Neuron (in vitro differentiated cells): ENCODE results near the gene IGSF5.

Experiments used
- H2AFZ ChIP-seq: one replicate; pipeline ENCODE4 v1.6.1; 2013; ENCODE audit warnings: low read depth, mild to moderate bottlenecking, inconsistent platforms, low read length, moderate library complexity
- H3K27me3 ChIP-seq: one replicate; pipeline ENCODE4 v1.6.1; 2013; ENCODE audit warnings: low read length; ENCODE audit not compliant: insufficient read depth
- H3K36me3 ChIP-seq: one replicate; pipeline ENCODE4 v1.6.1; 2013; ENCODE audit warnings: low read length; ENCODE audit not compliant: insufficient read depth
- H3K4me1 ChIP-seq: one replicate; pipeline ENCODE4 v1.6.1; 2013; ENCODE audit warnings: low read length; ENCODE audit not compliant: insufficient read depth
- H3K4me3 ChIP-seq: 2 replicates; pipeline ENCODE4 v1.5.1; 2013; ENCODE audit warnings: mild to moderate bottlenecking, low read length, moderate library complexity
- H3K9me3 ChIP-seq: one replicate; pipeline ENCODE4 v1.6.1; 2013; ENCODE audit warnings: low read length

The IGSF5 gene

DNA sequence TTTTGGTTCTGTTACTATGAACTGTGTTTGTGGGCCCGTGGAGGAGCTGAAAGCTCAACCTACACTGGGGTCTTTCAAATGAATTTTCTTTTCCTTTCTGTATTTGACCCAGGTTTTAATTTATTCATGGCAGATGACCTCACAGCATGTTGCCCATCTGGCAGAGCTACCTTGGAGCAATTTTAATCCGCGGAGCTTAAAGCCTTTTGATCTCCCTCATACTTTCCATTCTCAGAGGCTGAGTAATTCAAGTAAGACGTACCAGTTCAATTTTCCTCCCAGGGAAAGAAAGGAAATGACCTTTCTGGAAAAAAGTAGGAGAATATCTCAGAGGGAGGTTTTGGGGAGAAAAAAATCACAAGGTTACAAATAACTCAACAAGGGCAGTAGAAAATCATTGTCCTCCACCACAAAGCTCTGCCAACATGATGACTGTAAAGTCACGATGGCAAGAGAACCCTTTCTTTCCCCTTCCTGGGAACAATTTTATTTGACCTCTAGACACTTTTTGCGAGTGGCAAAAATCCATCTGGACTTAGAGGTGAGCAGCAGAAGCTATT lies 100.7 kb downstream of the IGSF5 start:
- H2AFZ ChIP-seq = no peak overlapping the region
- H3K27me3 ChIP-seq = peaks cover under 1% of the 10 kb centered on the region
- no peak overlapping the region for H3K4me3 ChIP-seq
- H3K36me3 ChIP-seq = no peaks in the 10 kb centered on the region
- no peaks in the 10 kb centered on the region for H3K9me3 ChIP-seq
- H3K4me1 ChIP-seq = peaks cover 10% of the 10 kb centered on the region

DNA sequence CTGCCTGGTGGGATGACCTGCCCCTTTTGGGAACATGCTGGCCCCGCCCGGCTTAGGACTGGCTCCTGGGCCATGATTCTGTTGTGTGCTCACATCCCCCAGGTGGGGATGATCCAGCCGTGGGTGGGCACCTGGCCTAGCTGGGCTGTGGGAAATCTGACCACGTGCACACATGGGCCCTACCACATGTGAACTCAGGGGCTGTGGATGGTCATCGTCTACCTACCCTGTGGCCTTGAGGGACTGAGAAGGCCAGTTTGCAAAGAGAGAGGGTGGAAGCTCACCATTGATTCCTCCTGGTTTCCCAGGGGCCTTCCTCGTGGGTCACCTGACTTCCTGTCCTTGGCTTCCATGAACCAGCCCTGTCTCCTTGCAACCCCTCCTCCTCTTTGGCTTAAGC lies 102.9 kb downstream of the IGSF5 start:
- H3K4me3 ChIP-seq = no peak overlapping the region
- H3K36me3 ChIP-seq = no peaks in the 10 kb centered on the region
- peaks cover 10% of the 10 kb centered on the region for H3K4me1 ChIP-seq
- H2AFZ ChIP-seq = no peak overlapping the region
- H3K27me3 ChIP-seq = no peaks in the 10 kb centered on the region
- no peaks in the 10 kb centered on the region for H3K9me3 ChIP-seq

DNA sequence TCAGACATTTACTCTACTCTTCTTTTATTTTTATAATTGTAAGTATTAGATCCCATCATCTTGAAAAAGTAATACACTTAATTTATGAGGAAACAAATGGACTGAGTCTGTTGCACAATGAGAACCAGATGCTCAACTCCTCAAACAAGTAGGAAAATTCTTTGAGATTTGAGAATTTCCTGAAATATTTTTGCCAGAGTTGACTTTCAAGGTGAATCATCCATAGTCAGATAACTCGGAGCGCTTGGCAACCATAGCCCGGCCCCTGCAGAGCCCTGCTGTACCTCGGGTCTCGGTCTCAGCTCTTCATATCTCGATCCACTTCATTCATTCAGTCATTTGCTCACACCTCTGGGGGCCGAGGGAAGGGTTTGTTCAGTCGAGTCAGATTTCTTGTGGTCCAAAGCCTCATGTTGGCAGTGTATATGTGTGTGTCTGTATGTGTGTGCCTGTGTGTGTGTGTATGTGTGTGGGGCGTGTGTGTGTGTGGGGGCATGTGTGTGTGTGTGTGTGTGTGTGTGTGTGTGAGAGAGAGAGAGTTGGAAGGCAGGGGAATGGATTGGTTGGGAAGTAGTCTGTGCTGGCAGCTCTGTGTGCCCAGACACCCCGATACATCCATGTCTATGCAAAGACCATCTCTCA lies 104.2 kb downstream of the IGSF5 start:
- Histone ChIP-seq H3K4me3 (no peak overlapping the region), H3K27me3 (no peaks in the 10 kb centered on the region), H2AFZ (no peak overlapping the region), H3K9me3 (no peaks in the 10 kb centered on the region), H3K4me1 (peaks cover 10% of the 10 kb centered on the region), H3K36me3 (no peaks in the 10 kb centered on the region)

DNA sequence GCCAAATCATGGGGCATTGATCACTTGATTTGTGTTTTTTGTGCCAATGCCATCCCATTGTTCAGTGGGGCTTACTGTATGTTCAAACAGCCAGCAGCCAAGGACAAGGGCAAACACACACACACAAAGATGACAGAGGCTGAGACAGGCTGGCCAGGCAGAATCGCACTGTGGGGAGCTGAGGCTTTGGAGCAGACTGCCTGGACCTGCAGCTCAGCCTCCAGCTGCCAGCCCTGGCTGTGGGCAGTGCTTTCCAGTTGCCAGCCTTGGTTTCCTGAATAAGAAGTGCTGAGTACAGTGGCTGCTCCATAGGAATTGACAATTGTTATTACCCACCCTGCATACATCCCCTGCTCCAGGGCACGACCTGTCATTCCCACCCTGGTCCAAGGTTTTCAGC lies 105.3 kb downstream of the IGSF5 start:
- Histone ChIP-seq H3K27me3 (no peaks in the 10 kb centered on the region), H3K36me3 (no peaks in the 10 kb centered on the region), H3K4me3 (no peak overlapping the region), H3K4me1 (peaks cover 8% of the 10 kb centered on the region), H2AFZ (no peak overlapping the region), H3K9me3 (no peaks in the 10 kb centered on the region)

DNA sequence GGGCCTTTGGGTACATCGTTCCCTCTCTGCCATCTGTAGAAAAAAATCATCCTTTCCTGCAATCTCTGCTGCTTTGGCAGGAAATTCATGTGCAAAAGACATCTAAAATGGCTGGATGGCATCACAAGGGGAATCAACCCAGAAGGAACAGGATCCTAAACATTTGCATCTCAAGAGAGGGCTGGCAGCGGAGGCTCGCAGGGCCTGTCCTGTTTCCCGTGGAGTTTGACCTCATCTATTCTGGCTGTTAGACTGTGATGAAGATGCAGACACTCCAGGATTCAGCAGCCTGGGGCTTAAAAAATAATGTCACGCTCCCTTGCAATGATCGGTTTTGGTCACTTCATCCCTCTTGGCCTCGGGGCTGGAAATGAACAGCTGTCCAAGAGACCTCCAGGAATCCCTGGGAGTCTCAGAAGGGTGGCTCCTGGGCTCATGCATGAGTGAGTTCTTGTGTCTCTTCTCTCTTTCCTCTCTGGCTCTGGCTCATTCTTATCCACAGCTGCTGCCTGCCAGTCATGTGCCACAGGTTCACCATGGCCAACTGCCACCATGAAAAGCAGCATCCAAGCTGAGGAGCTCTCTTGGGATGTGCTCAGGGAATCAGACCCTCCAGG lies 106.1 kb downstream of the IGSF5 start:
- Histone ChIP-seq H3K9me3 (no peaks in the 10 kb centered on the region), H3K27me3 (no peaks in the 10 kb centered on the region), H3K4me3 (no peak overlapping the region), H3K4me1 (peaks cover 1% of the 10 kb centered on the region), H2AFZ (no peak overlapping the region), H3K36me3 (no peaks in the 10 kb centered on the region)
